RPMI7951 (cell line): ENCODE results near the gene ALPG. TPM values are rescaled to one million over a fixed set of nuclear protein-coding genes. Genes with fewer than 3 reads are reported as not detected.

Source experiments
- DNase-seq: peaks from one replicate; pipeline ENCODE4 v3.0.0-alpha.2; 2012; ENCODE audit warnings: low read depth
- total RNA-seq: library from RNA; depleted of rRNA; stranded (reverse); fragments of >200 nt; shearing (Covaris generic); gene quantifications from 2 replicates; pipeline ENCODE4 v1.2.3, GENCODE V29; 2014; rRNA removed

The ALPG gene
- total RNA-seq, 1 experiment from 2014 or later = not detected

DNA sequence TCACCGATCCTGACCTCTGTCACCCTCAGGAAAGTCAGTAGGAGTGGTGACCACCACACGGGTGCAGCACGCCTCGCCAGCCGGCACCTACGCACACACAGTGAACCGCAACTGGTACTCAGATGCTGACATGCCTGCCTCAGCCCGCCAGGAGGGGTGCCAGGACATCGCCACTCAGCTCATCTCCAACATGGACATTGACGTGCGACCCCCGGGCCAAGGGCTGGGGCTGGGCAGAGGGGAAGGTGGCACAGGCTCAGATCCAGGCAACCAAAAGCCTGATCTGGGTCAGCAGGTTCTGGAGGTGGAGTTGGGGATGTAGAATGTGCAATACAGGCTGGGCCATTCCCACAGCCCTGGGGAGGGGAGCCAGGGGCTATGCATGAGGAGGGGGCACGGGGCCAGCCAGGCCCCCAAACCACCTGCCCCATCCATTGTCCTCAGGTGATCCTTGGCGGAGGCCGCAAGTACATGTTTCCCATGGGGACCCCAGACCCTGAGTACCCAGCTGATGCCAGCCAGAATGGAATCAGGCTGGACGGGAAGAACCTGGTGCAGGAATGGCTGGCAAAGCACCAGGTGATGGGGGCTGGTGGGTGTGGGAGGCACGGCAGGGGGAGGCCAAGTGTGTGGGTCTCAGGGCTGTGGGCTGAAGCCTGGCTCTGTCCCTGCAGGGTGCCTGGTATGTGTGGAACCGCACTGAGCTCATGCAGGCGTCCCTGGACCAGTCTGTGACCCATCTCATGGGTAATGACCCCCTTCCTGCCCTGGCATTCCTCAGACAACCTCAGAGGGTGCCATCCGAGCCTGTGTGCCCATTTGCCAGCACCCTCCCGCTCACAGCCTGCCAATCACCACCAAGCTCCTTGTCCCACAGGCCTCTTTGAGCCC, 50.7 kb downstream of the ALPG start:
- no peak for DNase-seq

DNA sequence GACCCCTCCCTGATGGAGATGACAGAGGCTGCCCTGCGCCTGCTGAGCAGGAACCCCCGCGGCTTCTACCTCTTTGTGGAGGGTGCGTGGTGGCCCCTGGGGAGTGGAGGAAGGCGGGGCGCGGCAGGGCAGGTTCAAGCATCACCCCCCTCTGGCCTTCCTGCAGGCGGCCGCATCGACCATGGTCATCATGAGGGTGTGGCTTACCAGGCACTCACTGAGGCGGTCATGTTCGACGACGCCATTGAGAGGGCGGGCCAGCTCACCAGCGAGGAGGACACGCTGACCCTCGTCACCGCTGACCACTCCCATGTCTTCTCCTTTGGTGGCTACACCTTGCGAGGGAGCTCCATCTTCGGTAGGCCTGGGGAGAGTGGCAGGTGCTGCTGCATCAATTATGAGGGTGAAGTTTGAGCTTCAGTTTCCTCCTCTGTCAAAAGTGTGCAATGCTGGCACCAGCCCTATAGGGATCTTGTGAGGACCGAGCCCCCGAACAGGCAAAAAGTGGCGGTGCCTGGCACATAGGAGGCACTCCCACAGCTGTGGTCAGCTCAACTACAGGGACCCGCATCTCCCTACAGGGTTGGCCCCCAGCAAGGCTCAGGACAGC, 51.5 kb downstream of the ALPG start:
- DNase-seq = no peak

DNA sequence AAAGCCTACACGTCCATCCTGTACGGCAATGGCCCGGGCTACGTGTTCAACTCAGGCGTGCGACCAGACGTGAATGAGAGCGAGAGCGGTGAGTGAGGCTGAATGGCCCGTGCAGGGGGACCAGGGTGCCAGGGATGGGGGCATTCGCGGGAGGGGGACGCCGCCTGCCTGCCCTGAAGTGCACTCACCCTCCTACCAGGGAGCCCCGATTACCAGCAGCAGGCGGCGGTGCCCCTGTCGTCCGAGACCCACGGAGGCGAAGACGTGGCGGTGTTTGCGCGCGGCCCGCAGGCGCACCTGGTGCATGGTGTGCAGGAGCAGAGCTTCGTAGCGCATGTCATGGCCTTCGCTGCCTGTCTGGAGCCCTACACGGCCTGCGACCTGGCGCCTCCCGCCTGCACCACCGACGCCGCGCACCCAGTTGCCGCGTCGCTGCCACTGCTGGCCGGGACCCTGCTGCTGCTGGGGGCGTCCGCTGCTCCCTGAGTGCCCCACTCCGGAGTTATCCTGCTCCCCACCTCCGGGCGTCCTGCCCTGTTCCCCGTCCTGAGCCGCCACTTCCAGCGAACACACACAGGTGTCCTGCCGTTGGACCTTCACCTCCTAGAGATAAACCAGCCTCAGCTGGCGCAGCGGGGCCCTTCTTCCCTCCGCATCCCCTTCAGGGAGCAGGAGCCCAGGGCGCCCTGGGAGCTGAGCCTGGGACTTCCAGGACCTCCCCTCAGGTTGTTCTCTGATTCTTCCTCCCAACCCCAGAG, 52.2 kb downstream of the ALPG start:
- no peak for DNase-seq

DNA sequence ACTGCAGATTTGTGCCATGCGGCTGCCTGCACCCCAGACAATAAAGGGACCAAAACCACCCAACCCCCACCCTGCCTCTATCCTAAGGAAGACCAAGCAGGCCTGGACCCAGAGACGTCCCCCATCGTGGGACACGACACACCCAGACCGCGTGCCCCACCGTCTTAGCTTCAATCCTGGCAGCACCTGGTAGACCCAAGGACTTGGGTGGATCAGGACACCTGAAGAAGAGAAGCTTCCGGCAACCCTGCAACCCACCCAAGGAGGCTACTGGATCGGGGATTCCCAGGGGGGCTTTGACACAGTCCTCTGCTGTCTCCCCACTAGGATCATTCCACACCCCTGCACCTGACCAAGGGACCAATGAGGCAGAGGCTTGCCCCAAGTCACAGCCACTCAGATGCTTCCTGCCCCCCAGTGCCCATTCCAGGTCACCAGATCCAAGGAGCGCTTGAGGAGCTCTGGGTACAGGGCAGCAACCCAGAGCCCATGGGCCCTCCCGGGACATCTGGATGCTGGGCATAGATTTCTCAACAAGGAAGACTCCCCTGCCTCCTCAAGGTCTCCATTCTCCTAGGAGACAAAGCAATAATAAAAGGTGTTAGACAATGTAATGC, 52.9 kb downstream of the ALPG start:
- DNase-seq = no peak

DNA sequence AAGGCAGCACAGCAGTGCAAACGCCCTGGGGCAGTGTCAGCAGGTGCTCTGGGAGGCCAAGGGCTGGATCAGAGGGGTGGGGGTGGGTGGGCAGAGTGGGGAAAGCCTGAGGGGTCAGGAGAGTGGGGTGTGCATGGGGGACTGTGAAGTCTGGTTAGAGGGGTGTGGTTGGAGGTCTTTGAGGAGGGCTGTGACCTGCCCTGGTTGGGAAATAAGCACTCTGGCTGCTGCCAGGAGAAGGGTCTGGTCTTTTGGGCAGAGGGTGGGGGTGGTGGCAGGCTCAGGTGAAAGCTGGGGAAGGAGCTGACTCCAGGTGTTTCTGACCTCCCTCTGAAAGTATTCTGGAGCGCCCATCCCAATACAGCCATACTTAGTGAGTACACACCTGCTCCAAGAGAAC, 53.5 kb downstream of the ALPG start:
- no peak for DNase-seq

Other genes with a start within 250 kb of the ALPG start
- gene ALPP, start 28.1 kb upstream of the ALPG start, total RNA-seq = not detected in 2 replicates
- not detected in 2 replicates for gene ALPI, start 49.3 kb downstream of the ALPG start, total RNA-seq
- gene ECEL1, start 81.0 kb downstream of the ALPG start, total RNA-seq = not detected in 2 replicates
- not detected in 2 replicates for gene PRSS56, start 113.5 kb downstream of the ALPG start, total RNA-seq
- not detected in 2 replicates for gene CHRND, start 119.3 kb downstream of the ALPG start, total RNA-seq
- gene CHRNG, start 132.8 kb downstream of the ALPG start, total RNA-seq = not detected in 2 replicates
- 6.3 and 7.1 TPM in 2 replicates for gene TIGD1, start 143.7 kb downstream of the ALPG start, total RNA-seq
- 146 and 150 TPM in 2 replicates for gene EIF4E2, start 143.8 kb downstream of the ALPG start, total RNA-seq
- gene EFHD1, start 226.8 kb downstream of the ALPG start, total RNA-seq = 1.2 and 1.7 TPM in 2 replicates